DMS53 (cell line): ENCODE results near the gene GALNT11.
"Not testable (repeated sequence)": the region's sequence is repeated elsewhere in the genome, so short reads cannot be mapped to it uniquely, and the experiment has no call there.

Source experiments
- DNase-seq: peaks from one replicate; lab custom pipeline; 2025; lab: John Stamatoyannopoulos, UW

GALNT11 gene

GRCh38 chr7:152027491-152028365 lies 2.3 kb downstream of the GALNT11 start:
- DNase-seq, result not testable (repeated sequence)

DNA sequence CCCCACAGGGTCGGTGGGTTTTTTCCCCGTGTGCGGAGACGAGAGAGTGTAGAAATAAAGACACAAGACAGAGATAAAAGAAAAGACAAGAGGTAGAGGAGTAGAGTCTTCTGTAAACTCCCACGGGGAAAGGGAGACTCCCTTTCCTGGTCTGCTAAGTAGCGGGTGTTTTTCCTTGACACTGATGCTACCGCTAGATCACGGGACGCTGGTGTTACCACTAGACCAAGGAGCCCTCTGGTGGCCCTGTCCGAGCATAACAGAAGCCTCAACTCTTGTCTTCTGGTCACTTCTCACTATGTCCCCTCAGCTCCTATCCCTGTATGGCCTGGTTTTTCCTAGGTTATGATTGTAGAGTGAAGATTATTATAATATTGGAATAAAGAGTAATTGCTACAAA lies 4.6 kb downstream of the GALNT11 start:
- peak; percentile 87 for DNase-seq

GRCh38 chr7:152030639-152031038 lies 5.2 kb downstream of the GALNT11 start:
- not testable (repeated sequence) for DNase-seq

GRCh38 chr7:152035817-152036216 lies 10.3 kb downstream of the GALNT11 start:
- no peak for DNase-seq

DNA sequence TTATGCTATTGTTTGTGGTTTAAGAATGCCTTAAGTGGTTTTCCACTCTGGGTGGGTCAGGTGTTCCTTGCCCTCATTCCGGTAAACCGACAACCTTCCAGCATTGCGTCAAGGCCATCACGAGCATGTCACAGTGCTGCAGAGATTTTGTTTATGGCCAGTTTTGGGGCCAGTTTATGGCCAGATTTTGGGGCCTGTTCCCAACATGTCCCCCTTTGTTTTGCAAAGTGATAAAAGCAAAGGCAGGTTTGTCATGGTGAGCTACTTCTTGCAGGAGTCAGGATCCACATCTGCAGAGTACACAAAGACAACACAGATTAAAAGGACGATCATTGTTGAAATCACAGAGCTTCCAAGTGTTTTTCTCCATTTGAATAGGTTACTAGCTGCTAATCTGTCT lies 12.9 kb downstream of the GALNT11 start:
- DNase-seq, result not testable (repeated sequence)

DNA sequence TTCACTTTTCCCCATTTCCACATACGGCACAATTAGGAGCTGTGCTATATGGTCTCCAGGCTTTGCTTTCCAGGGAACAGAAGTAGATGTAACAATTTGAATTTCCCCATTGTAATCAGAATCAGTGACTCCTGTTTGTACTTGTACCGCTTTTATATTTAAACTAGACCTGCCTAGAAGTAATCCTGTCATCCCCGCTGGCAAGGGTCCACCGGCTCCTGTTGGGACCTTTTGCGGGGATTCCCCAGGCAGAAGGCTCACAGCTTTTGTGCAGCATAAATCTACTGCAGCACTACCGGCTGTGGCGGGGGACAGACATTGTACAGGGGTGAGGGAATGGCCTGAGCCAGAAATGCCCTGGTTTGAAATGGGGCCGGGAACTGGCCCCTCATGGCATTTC lies 17.6 kb downstream of the GALNT11 start:
- DNase-seq, result not testable (repeated sequence)

DNA sequence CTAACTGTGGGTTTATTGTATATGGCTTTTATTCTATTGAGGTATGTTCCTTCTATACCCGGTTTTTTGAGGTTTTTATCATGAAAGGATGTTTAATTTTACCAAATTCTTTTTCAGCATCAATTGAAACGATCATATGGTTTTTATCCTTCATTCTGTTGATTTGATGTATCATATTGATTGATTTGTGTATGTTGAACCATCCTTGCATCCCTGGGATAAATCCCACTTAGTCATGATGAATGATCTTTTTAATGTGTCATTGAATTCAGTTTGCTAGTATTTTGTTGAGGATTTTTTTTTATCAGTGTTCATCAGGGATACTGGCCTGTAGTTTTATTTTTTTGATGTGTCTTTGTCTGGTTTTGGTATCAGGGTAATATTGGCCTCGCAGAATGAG lies 19.4 kb downstream of the GALNT11 start:
- DNase-seq, result not testable (repeated sequence)

DNA sequence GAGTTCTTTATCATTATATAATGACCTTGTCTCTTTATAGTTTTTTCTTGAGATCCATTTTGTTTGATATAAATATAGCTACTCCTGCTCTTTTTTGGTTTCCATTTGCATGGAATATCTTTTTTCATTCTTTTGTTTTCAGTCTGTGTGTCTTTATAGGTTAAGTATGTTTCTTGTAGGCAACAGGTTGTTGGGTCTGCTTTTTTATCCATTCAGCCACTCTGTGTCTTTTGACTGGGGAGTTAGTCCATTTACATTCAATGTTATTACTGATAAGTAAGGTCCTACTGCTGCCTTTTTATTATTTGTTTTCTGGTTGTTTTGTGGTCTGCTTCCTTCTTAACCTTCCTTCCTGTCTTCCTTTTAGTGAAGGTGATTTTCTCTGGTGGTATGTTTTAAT lies 21.1 kb downstream of the GALNT11 start:
- DNase-seq, result no peak

- no peak for DNase-seq
Observed at GRCh38 chr7:152048051-152048450, 22.6 kb downstream of the GALNT11 start.

GRCh38 chr7:152050547-152050971 lies 25.1 kb downstream of the GALNT11 start:
- no peak for DNase-seq

GRCh38 chr7:152051968-152052367 lies 26.5 kb downstream of the GALNT11 start:
- no peak for DNase-seq

DNA sequence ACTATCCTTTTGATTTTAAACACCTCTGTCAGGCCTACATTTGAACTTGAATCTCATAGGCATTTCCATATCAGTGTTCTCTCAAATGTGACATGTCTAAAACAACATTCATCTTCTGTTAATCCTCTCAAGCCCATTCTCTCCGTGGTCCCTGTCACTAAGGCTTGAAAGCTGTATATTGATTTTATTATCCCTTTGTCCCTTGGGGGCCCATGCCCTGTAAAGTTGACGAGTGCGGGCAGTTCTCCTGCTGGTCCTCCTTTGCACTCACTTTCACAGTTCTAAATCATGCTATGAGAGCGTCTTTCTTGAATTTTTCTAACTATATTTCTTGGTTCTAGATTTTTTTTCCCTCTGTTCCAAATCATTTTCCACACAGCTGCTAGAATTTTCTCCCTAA lies 27.3 kb downstream of the GALNT11 start:
- no peak for DNase-seq

DNA sequence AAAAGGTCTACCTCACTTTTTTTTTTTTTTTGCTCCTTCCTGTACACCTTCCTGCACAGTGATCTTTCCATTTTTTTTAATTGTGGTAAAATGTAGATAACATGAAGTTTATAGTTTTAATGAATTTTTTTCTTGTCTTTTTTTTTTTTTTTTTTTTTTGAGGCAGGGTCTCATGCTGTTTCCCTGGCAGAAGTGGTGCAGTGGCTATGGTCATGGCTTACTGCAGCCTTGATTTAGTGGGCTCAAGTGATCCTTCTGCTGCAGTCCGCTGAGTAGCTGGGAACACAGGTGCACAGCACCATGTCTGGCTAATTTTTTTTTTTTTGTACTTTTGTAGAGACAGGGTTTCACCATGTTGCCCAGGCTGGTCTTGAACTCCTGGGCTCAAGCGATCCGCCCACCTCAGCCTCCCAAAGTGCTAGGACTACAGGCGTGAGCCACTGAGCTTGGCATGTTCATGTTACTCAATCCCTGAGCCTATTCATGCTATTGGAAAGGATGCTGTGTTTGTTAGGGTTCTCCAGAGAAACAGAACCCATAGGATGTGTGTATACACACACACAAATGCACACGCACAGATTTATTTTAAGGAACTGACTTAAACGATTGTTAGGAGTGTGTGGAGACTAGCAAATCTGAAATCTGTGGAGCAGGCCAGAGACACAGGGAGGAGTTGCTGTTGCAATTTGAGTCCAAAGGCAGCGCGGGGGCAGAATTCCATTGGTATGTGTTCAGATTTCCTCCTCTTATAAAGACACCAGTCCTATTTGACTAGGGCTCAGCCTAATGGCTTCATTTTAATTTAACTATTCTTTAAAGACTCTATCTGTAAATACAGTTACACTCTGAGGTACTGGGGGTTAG lies 29.1 kb downstream of the GALNT11 start:
- DNase-seq, result no peak

- DNase-seq, result no peak
Observed at GRCh38 chr7:152056621-152057274, 31.3 kb downstream of the GALNT11 start.

- DNase-seq, result no peak
Observed at GRCh38 chr7:152059311-152059710, 33.8 kb downstream of the GALNT11 start.

DNA sequence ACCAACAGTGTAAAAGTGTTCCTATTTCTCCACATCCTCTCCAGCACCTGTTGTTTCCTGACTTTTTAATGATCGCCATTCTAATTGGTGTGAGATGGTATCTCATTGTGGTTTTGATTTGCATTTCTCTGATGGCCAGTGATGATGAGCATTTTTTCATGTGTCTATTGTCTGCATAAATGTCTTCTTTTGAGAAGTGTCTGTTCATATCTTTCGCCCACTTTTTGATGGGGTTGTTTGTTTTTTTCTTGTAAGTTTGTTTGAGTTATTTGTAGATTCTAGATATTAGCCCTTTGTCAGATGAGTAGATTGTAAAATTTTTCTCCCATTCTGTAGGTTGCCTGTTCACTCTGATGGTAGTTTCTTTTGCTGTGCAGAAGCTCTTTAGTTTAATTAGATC lies 35.6 kb downstream of the GALNT11 start:
- not testable (repeated sequence) for DNase-seq

- not testable (repeated sequence) for DNase-seq
Observed at GRCh38 chr7:152063192-152063591, 37.7 kb downstream of the GALNT11 start.

DNA sequence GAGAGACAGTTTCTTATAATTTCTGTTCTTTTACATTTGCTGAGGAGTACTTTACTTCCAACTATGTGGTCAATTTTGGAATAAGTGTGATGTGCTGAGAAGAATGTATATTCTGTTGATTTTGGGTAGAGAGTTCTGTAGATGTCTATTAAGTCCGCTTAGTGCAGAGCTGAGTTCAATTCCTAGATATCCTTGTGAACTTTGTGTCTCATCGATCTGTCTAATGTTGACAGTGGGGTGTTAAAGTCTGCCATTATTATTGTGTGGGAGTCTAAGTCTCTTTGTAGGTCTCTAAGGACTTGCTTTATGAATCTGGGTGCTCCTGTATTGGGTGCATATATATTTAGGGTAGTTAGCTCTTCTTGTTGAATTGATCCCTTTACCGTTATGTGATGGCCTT lies 38.3 kb downstream of the GALNT11 start:
- DNase-seq, result not testable (repeated sequence)

GRCh38 chr7:152065800-152066344 lies 40.4 kb downstream of the GALNT11 start:
- not testable (repeated sequence) for DNase-seq

- no peak for DNase-seq
Observed at GRCh38 chr7:152072421-152072820, 46.9 kb downstream of the GALNT11 start.

DNA sequence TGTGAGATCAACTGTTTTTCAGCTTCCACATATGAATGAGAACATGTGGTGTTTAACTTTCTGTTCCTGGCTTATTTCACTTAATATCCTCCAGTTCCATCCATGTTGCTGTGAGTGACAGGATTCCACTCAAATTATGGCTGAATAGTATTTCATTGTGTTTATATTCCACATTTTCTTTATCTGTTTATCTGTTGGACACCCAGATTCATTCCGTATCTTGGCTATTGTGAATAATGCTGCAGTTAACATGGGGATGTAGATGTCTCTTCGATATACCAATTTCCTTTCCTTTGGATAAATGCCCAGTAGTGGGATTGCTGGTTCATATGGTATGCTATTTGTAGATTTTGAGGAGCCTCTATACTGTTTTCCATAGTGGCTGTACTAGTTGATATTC lies 47.9 kb downstream of the GALNT11 start:
- no peak for DNase-seq

- DNase-seq, result no peak
Observed at GRCh38 chr7:152074673-152075072, 49.2 kb downstream of the GALNT11 start.
